Left colon (tissue), 2 donors: ENCODE measurements around the gene DCAF8. TPM values are rescaled to one million over a fixed set of nuclear protein-coding genes. Genes with fewer than 3 reads are reported as not detected.

Experiments
- ATAC-seq: fragments of 200-7000 bp; cut with Tn5 transposase; one replicate; pipeline ENCODE4 v1.9.1; 2020; ENCODE audit warnings: mild to moderate bottlenecking, moderate library complexity
- DNase-seq, 2 donors: peaks; one replicate each; pipeline ENCODE4 v3.0.0-alpha.2; 2020
- intact Hi-C, 2 donors: fragments of 100-400 bp; cut with DNase I in 1 of 2; cut with micrococcal nuclease in 1 of 2; formaldehyde crosslinking; loops; one replicate each; pipeline versions ENCODE4 v1.11.2 to v1.14.0; 2022; cut with DNase I, micrococcal nuclease
- total RNA-seq, 2 donors: library from RNA; stranded (reverse); fragmentation: NEBNext Ultra II Directional; extraction: Animal tissue kit (Norgen Biotek cat#: 25700); gene quantifications; one replicate each; pipeline ENCODE4 v1.2.1, GENCODE V29; 2021
- donor health status: DM: no; HTN: no; CAD: no.
- donor health status: DM: yes; HTN: yes; CAD: no.

DCAF8 gene
- total RNA-seq, 2 donors from 2014 or later, result 83.3 to 92.8 TPM

- DNase-seq (no peak), ATAC-seq (no peak)
- intact Hi-C loops, result no loop called here
These were observed 96.0 kb downstream of the DCAF8 start for GRCh38 chr1:160166166-160166868.

Other genes with a start within 250 kb of the DCAF8 start
- gene PIGM, start 230.6 kb downstream of the DCAF8 start, total RNA-seq, result 1 to 10 TPM; 5.4 to 6.2 TPM
- gene KCNJ10, start 192.4 kb downstream of the DCAF8 start, total RNA-seq, result under 1 TPM in 1 of 2 donors, not detected in 1; 0.45 TPM
- not detected for gene KCNJ9, start 181.0 kb downstream of the DCAF8 start, total RNA-seq
- gene IGSF8, start 163.9 kb downstream of the DCAF8 start, total RNA-seq, result 10 to 100 TPM; 57.6 to 64.0 TPM
- gene ATP1A2, start 146.8 kb downstream of the DCAF8 start, total RNA-seq, result 10 to 100 TPM in 1 of 2 donors, 1 to 10 TPM in 1; 1.8 to 12.1 TPM
- not detected for gene ATP1A4, start 110.9 kb downstream of the DCAF8 start, total RNA-seq
- under 1 TPM in 1 of 2 donors, not detected in 1; 0.64 TPM for gene CASQ1, start 72.0 kb downstream of the DCAF8 start, total RNA-seq
- gene PEA15, start 57.2 kb downstream of the DCAF8 start, total RNA-seq, result 10 to 100 TPM; 26.2 to 42.4 TPM
- gene PEX19, start 22.6 kb upstream of the DCAF8 start, total RNA-seq, result 10 to 100 TPM; 57.3 to 70.1 TPM
- 100 to 1,000 TPM; 153 to 165 TPM for gene COPA, start 80.7 kb upstream of the DCAF8 start, total RNA-seq
- gene NCSTN, start 80.8 kb upstream of the DCAF8 start, total RNA-seq, result 100 to 1,000 TPM in 1 of 2 donors, 10 to 100 TPM in 1; 89.5 to 109 TPM
- under 1 TPM in 1 of 2 donors, not detected in 1; 0.20 TPM for gene NHLH1, start 104.5 kb upstream of the DCAF8 start, total RNA-seq
- 1 to 10 TPM; 5.8 to 6.3 TPM for gene VANGL2, start 138.0 kb upstream of the DCAF8 start, total RNA-seq